ENCODE measurements around the gene BPHL.

The BPHL gene

DNA sequence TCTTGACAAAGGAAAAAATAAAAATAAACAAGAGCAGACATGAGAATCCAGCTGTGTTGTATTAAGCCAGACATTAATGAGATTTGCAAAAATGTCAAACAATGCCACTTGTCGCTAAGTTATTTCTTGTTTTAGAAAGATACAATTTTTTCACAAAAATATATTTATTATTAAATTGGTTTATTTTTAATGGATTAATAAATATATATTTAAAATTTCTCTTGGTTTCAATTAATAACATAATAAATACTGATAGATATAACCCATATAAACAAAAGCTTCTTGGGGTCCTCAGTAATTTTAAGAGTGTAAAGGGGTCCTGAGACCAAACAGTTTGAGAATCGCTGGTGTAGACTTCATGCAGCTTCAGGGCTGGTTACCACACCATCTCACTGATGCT lies 82.9 kb downstream of the BPHL start:
- no peak overlapping the region for H3K27ac ChIP-seq
- TF ChIP-seq ZFX (IDR thresholded peaks at IDR 0.05; ENCODE audit: borderline replicate concordance): no peak
- TF ChIP-seq, protein P1, sequence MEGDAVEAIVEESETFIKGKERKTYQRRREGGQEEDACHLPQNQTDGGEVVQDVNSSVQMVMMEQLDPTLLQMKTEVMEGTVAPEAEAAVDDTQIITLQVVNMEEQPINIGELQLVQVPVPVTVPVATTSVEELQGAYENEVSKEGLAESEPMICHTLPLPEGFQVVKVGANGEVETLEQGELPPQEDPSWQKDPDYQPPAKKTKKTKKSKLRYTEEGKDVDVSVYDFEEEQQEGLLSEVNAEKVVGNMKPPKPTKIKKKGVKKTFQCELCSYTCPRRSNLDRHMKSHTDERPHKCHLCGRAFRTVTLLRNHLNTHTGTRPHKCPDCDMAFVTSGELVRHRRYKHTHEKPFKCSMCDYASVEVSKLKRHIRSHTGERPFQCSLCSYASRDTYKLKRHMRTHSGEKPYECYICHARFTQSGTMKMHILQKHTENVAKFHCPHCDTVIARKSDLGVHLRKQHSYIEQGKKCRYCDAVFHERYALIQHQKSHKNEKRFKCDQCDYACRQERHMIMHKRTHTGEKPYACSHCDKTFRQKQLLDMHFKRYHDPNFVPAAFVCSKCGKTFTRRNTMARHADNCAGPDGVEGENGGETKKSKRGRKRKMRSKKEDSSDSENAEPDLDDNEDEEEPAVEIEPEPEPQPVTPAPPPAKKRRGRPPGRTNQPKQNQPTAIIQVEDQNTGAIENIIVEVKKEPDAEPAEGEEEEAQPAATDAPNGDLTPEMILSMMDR (IDR thresholded peaks at IDR 0.05): no peak

Data from 22Rv1 (cell line).